CD4-positive, alpha-beta T cell treated with Interleukin-12 subunit alpha and Interleukin-12 subunit beta, for 1 hour (primary cell): ENCODE data around the gene CD244.
"Not testable (repeated sequence)": the region's sequence is repeated elsewhere in the genome, so short reads cannot be mapped to it uniquely, and the experiment has no call there.

Source experiments
- DNase-seq: peaks from one replicate; pipeline ENCODE4 v3.0.0-alpha.2; 2020

The CD244 gene

GRCh38 chr1:160808289-160808688, 54.4 kb downstream of the CD244 start:
- no peak for DNase-seq

- DNase-seq, result no peak
Observed at GRCh38 chr1:160807738-160808137, 54.9 kb downstream of the CD244 start.

GRCh38 chr1:160807247-160807646, 55.4 kb downstream of the CD244 start:
- DNase-seq, result no peak

GRCh38 chr1:160806784-160807183, 55.9 kb downstream of the CD244 start:
- no peak for DNase-seq

- DNase-seq, result no peak
Observed at GRCh38 chr1:160806109-160806665, 56.5 kb downstream of the CD244 start.

- DNase-seq, result no peak
Observed at GRCh38 chr1:160801836-160802580, 60.7 kb downstream of the CD244 start.

- DNase-seq, result peak; percentile 54
Observed at GRCh38 chr1:160800645-160801408, 61.9 kb downstream of the CD244 start.

- no peak for DNase-seq
Observed at GRCh38 chr1:160800142-160800541, 62.5 kb downstream of the CD244 start.

- DNase-seq, result no peak
Observed at GRCh38 chr1:160799641-160800040, 63.0 kb downstream of the CD244 start.

GRCh38 chr1:160798439-160798838, 64.2 kb downstream of the CD244 start:
- DNase-seq, result no peak

- peak; percentile 70 for DNase-seq
Observed at GRCh38 chr1:160797861-160798273, 64.8 kb downstream of the CD244 start.

GRCh38 chr1:160797271-160797709, 65.4 kb downstream of the CD244 start:
- DNase-seq, result no peak

GRCh38 chr1:160795951-160796383, 66.7 kb downstream of the CD244 start, which contains the start of gene LY9:
LY9 (plus strand) TSS chr1:160796174; CDS start chr1:160796188, 14 bp downstream.
- peak; percentile 93 for DNase-seq

GRCh38 chr1:160794376-160794775, 68.3 kb downstream of the CD244 start:
- DNase-seq, result no peak

GRCh38 chr1:160789702-160790611, 72.7 kb downstream of the CD244 start:
- no peak for DNase-seq

- no peak for DNase-seq
Observed at GRCh38 chr1:160789051-160789701, 73.5 kb downstream of the CD244 start.

- not testable (repeated sequence) for DNase-seq
Observed at GRCh38 chr1:160782988-160783765, 79.5 kb downstream of the CD244 start.

- DNase-seq, result peak; percentile 43
Observed at GRCh38 chr1:160781914-160782689, 80.6 kb downstream of the CD244 start.

GRCh38 chr1:160781186-160781766, 81.4 kb downstream of the CD244 start:
- no peak for DNase-seq

GRCh38 chr1:160780398-160780755, 82.3 kb downstream of the CD244 start:
- no peak for DNase-seq
